Activated CD8-positive, alpha-beta T cell treated with anti-CD3 and anti-CD28 coated beads for 36 hours (primary cell): ENCODE measurements around the gene AGRN. TPM values are rescaled to one million over a fixed set of nuclear protein-coding genes. Genes with fewer than 3 reads are reported as not detected.

Experiments
- ATAC-seq: fragments of 200-7000 bp; cut with Tn5 transposase; one replicate; pipeline ENCODE4 v1.10.0; 2021; ENCODE audit warnings: mild to moderate bottlenecking, moderate library complexity
- CTCF ChIA-PET: fragments of 350-600 bp; sonication (Branson Sonifier 250); formaldehyde crosslinking; loops from one replicate; lab custom pipeline; 2021; ENCODE audit warnings: antibody characterized with exemption; lab: Charles Lee
- POLR2A ChIA-PET: fragments of 350-600 bp; sonication (Branson Sonifier 250); formaldehyde crosslinking; loops from one replicate; lab custom pipeline; 2021; ENCODE audit warnings: antibody characterized with exemption; lab: Charles Lee
- DNase-seq: peaks from one replicate; pipeline ENCODE4 v3.0.0-alpha.2; 2020
- H3K27ac Mint-ChIP-seq: one replicate; pipeline ENCODE4 v1.8.0; 2021; ENCODE audit warnings: mild to moderate bottlenecking, mixed read lengths
- H3K27me3 Mint-ChIP-seq: one replicate; pipeline ENCODE4 v1.8.0; 2021; ENCODE audit warnings: mixed read lengths
- H3K36me3 Mint-ChIP-seq: one replicate; pipeline ENCODE4 v1.8.0; 2021; ENCODE audit warnings: low read depth, mixed read lengths
- H3K4me1 Mint-ChIP-seq: one replicate; pipeline ENCODE4 v1.8.0; 2021; ENCODE audit warnings: low read depth, mixed read lengths
- H3K4me3 Mint-ChIP-seq: one replicate; pipeline ENCODE4 v1.8.0; 2021; ENCODE audit warnings: mild to moderate bottlenecking, moderate library complexity, mixed read lengths
- H3K9me3 Mint-ChIP-seq: one replicate; pipeline ENCODE4 v1.8.0; 2021; ENCODE audit warnings: mixed read lengths
- CTCF ChIP-seq: fragments of 200-600 bp; IDR thresholded peaks from one replicate; pipeline ENCODE4 v1.8.0; 2022; ENCODE audit warnings: antibody characterized with exemption, mild to moderate bottlenecking
- intact Hi-C: fragments of 100-400 bp; cut with micrococcal nuclease; formaldehyde crosslinking; loops from one replicate; pipeline ENCODE4 v1.10.0; 2022
- total RNA-seq, 2 experiments: library from RNA; stranded (reverse); gene quantifications; one replicate each; pipeline ENCODE4 v1.2.3, GENCODE V29; 2021

AGRN gene
- 10 to 100 TPM; 64.9 to 68.0 TPM for total RNA-seq

- no peak for TF ChIP-seq CTCF
- H3K27me3 Mint-ChIP-seq: no peaks in the 10 kb centered on the region
- no peak within 1 kb of the TSS for H3K27ac Mint-ChIP-seq
- intact Hi-C loops: no loop called here
- peaks cover 13% of the 10 kb centered on the region for H3K4me1 Mint-ChIP-seq
- POLR2A ChIA-PET: interaction anchor here (1.0 to 1.3 kb wide), 2 partner anchors 43 to 211 kb away, joined by 3 to 4 read pairs; no protein-coding TSS in a partner anchor
- DNase-seq: peak; percentile 39
- ATAC-seq: peak; percentile 6
- no peaks in the 10 kb centered on the region for H3K36me3 Mint-ChIP-seq
- no peaks in the 10 kb centered on the region for H3K9me3 Mint-ChIP-seq
- peak within 1 kb of the TSS; percentile 66 for H3K4me3 Mint-ChIP-seq
- CTCF ChIA-PET: interaction anchor here (1.1 to 3.4 kb wide), 4 partner anchors 13 to 80 kb away, joined by 3 to 14 read pairs (median 12); no protein-coding TSS in a partner anchor
Measured at GRCh38 chr1:1020000-1020404, at the start of gene AGRN. Gene AGRN (plus strand): TSS chr1:1020120. CDS start chr1:1020173, 53 bp downstream.

- H3K27ac Mint-ChIP-seq: no peak overlapping the region
- ChIA-PET CTCF (interaction anchor here (0.8 kb wide), 1 partner anchor 14 kb away, joined by 3 read pairs; no protein-coding TSS in a partner anchor), POLR2A (interaction anchor here (1.0 kb wide), 1 partner anchor 19 kb away, joined by 3 read pairs; no protein-coding TSS in a partner anchor)
- DNase-seq (no peak), ATAC-seq (no peak)
- peaks cover 2% of the 10 kb centered on the region for H3K9me3 Mint-ChIP-seq
- intact Hi-C loops: no loop called here
- peaks cover 15% of the 10 kb centered on the region for H3K27me3 Mint-ChIP-seq
- no peak overlapping the region for H3K4me3 Mint-ChIP-seq
- no peak for TF ChIP-seq CTCF
- no peaks in the 10 kb centered on the region for H3K36me3 Mint-ChIP-seq
- H3K4me1 Mint-ChIP-seq: peaks cover 6% of the 10 kb centered on the region
Measured at GRCh38 chr1:970242-970972, 49.5 kb upstream of the AGRN start.

GRCh38 chr1:970973-971730 lies 48.8 kb upstream of the AGRN start:
- no peak for ATAC-seq
- CTCF ChIA-PET: interaction anchor here (0.8 to 1.0 kb wide), 2 partner anchors 10 to 13 kb away, joined by 3 read pairs; partner anchors contain the start of gene PERM1
- Mint-ChIP-seq H3K9me3 (peaks cover 2% of the 10 kb centered on the region), H3K36me3 (no peaks in the 10 kb centered on the region), H3K4me3 (no peak overlapping the region), H3K27ac (no peak overlapping the region), H3K4me1 (no peaks in the 10 kb centered on the region), H3K27me3 (peaks cover 20% of the 10 kb centered on the region)
- no peak for DNase-seq
- no peak for TF ChIP-seq CTCF
- POLR2A ChIA-PET: no interaction called here
- intact Hi-C loops: no loop called here

- no peak overlapping the region for H3K4me3 Mint-ChIP-seq
- ATAC-seq (no peak), DNase-seq (no peak)
- no peak overlapping the region for H3K27ac Mint-ChIP-seq
- ChIA-PET CTCF (interaction anchor here (1.0 kb wide), 1 partner anchor 9 kb away, joined by 3 read pairs; the partner anchor contains the start of gene PERM1), POLR2A (no interaction called here)
- H3K4me1 Mint-ChIP-seq: no peaks in the 10 kb centered on the region
- intact Hi-C loops: no loop called here
- H3K9me3 Mint-ChIP-seq: peaks cover 2% of the 10 kb centered on the region
- no peak for TF ChIP-seq CTCF
- H3K36me3 Mint-ChIP-seq: no peaks in the 10 kb centered on the region
- H3K27me3 Mint-ChIP-seq: peaks cover 20% of the 10 kb centered on the region
Measured at GRCh38 chr1:971751-972506, 48.0 kb upstream of the AGRN start.
